Neuronal stem cell (in vitro differentiated cells): ENCODE results near the gene FHIT.

ENCODE experiments used
- DNase-seq: peaks from one replicate; pipeline ENCODE4 v3.0.0-alpha.2; 2013; ENCODE audit warnings: low spot score
- H2AFZ ChIP-seq: one replicate; pipeline ENCODE4 v1.6.1; 2013; ENCODE audit warnings: mild to moderate bottlenecking, low read length, inconsistent platforms
- H2AK5ac ChIP-seq: 2 replicates; pipeline ENCODE4 v1.6.1; 2013; ENCODE audit warnings: low read depth, mild to moderate bottlenecking, inconsistent platforms, low read length, moderate library complexity, mixed read lengths
- H2BK120ac ChIP-seq: 2 replicates; pipeline ENCODE4 v1.6.1; 2013; ENCODE audit warnings: low read depth, mild to moderate bottlenecking, inconsistent platforms, low read length, moderate library complexity, mixed read lengths
- H2BK12ac ChIP-seq: one replicate; pipeline ENCODE4 v1.6.1; 2013; ENCODE audit warnings: low read length, inconsistent platforms
- H2BK15ac ChIP-seq: 2 replicates; pipeline ENCODE4 v1.6.1; 2013; ENCODE audit warnings: mild to moderate bottlenecking, low read length, inconsistent platforms, mixed read lengths
- H2BK5ac ChIP-seq: one replicate; pipeline ENCODE4 v1.6.1; 2013; ENCODE audit warnings: inconsistent platforms, mild to moderate bottlenecking, low read length, moderate library complexity
- H3K14ac ChIP-seq: one replicate; pipeline ENCODE4 v1.6.1; 2013; ENCODE audit warnings: low read length, inconsistent platforms
- H3K18ac ChIP-seq: 2 replicates; pipeline ENCODE4 v1.6.1; 2013; ENCODE audit warnings: low read length, inconsistent platforms
- H3K23ac ChIP-seq: 2 replicates; pipeline ENCODE4 v1.6.1; 2013; ENCODE audit warnings: low read depth, mild to moderate bottlenecking, mixed read lengths, low read length, inconsistent platforms; ENCODE audit not compliant: poor library complexity
- H3K27ac ChIP-seq: replicated peaks from 3 replicates; pipeline ENCODE4 v1.5.1; 2013; ENCODE audit warnings: low read length, inconsistent platforms
- H3K27me3 ChIP-seq, 3 experiments: 2 replicates each; pipeline ENCODE4 v1.6.1; 2013; ENCODE audit warnings: low read length in 3 of 3, mild to moderate bottlenecking in 2 of 3, inconsistent platforms in 1 of 3, low read depth in 1 of 3, mixed read lengths in 1 of 3, moderate library complexity in 1 of 3; ENCODE audit not compliant: control insufficient read depth in 3 of 3, insufficient read depth in 3 of 3
- H3K36me3 ChIP-seq, 2 donors: replicated peaks in 1 of 2; 2 replicates each; pipeline ENCODE4 v1.6.1; 2013; ENCODE audit warnings: low read length in 2 of 2; ENCODE audit not compliant: control insufficient read depth in 2 of 2, insufficient read depth in 2 of 2
- H3K4ac ChIP-seq: 2 replicates; pipeline ENCODE4 v1.6.1; 2013; ENCODE audit warnings: inconsistent platforms, mild to moderate bottlenecking, low read length, moderate library complexity
- H3K4me1 ChIP-seq, 2 donors: 1 replicate in 1 of 2; 2 replicates in 1 of 2; pipeline ENCODE4 v1.6.1; 2013; ENCODE audit warnings: low read length in 2 of 2, low read depth in 1 of 2; ENCODE audit not compliant: control insufficient read depth in 2 of 2, insufficient read depth in 1 of 2
- H3K4me2 ChIP-seq: one replicate; pipeline ENCODE4 v1.6.1; 2013; ENCODE audit warnings: mild to moderate bottlenecking, low read length, inconsistent platforms; ENCODE audit not compliant: insufficient read depth, poor library complexity, severe bottlenecking
- H3K4me3 ChIP-seq, 2 donors: 2 replicates each; pipeline ENCODE4 v1.5.1; 2013; ENCODE audit warnings: low read length in 2 of 2, mild to moderate bottlenecking in 2 of 2, inconsistent platforms in 1 of 2, moderate library complexity in 1 of 2
- H3K79me1 ChIP-seq: one replicate; pipeline ENCODE4 v1.6.1; 2013; ENCODE audit warnings: low read depth, mild to moderate bottlenecking, inconsistent platforms, low read length, moderate library complexity
- H3K9ac ChIP-seq: one replicate; pipeline ENCODE4 v1.6.1; 2013; ENCODE audit warnings: mild to moderate bottlenecking, low read depth, low read length, inconsistent platforms; ENCODE audit not compliant: poor library complexity
- H3K9me3 ChIP-seq, 2 donors: replicated peaks in 1 of 2; 2 replicates each; pipeline versions ENCODE3 to v1.6.1; 2013; ENCODE audit warnings: low read length in 2 of 2, mild to moderate bottlenecking in 2 of 2, inconsistent platforms in 1 of 2, low read depth in 1 of 2, mixed read lengths in 1 of 2, moderate library complexity in 1 of 2; ENCODE audit not compliant: control insufficient read depth in 2 of 2, insufficient read depth in 1 of 2
- H4K8ac ChIP-seq: one replicate; pipeline ENCODE4 v1.6.1; 2013; ENCODE audit warnings: low read depth, mild to moderate bottlenecking, inconsistent platforms, low read length, moderate library complexity
- H4K91ac ChIP-seq: one replicate; pipeline ENCODE4 v1.6.1; 2013; ENCODE audit warnings: low read length, low read depth, mild to moderate bottlenecking, inconsistent platforms; ENCODE audit not compliant: poor library complexity
- WGBS, 2 donors: extraction: QIAGEN DNeasy Blood & Tissue Kit; methylation state at CpG; one replicate each; pipeline ENCODE4 v1.1.7; 2013; ENCODE audit warnings: missing lambda C conversion rate in 2 of 2, mixed read lengths in 1 of 2; ENCODE audit not compliant: insufficient read length in 2 of 2, insufficient replicate concordance in 1 of 2; ENCODE audit errors: extremely low coverage in 2 of 2; 5-methylcytosine and 5-hydroxymethylcytosine counted together

Gene FHIT

GRCh38 chr3:60629816-60630215 is 621.4 kb downstream of the FHIT start:
- WGBS, 2 donors = no CpG with 5 or more reads among the region's 2 CpGs
- no peak overlapping the region for H3K9ac ChIP-seq
- H3K79me1 ChIP-seq = no peaks in the 10 kb centered on the region
- H3K4ac ChIP-seq = no peak overlapping the region
- H3K27me3 ChIP-seq = no peaks in the 10 kb centered on the region
- no peak overlapping the region for H4K91ac ChIP-seq
- H2AK5ac ChIP-seq = no peak overlapping the region
- H3K4me1 ChIP-seq = peaks cover 7 to 8% of the 10 kb centered on the region in 2 donors
- H3K27ac ChIP-seq = no peak overlapping the region
- H2BK12ac ChIP-seq = no peak overlapping the region
- no peaks in the 10 kb centered on the region for H3K36me3 ChIP-seq
- H3K4me2 ChIP-seq = no peak overlapping the region
- no peak overlapping the region for H3K18ac ChIP-seq
- H3K14ac ChIP-seq = no peak overlapping the region
- no peak overlapping the region for H2BK120ac ChIP-seq
- H3K23ac ChIP-seq = no peak overlapping the region
- no peak overlapping the region for H2AFZ ChIP-seq
- H2BK5ac ChIP-seq = no peak overlapping the region
- no peak for DNase-seq
- no peak overlapping the region for H3K4me3 ChIP-seq
- H4K8ac ChIP-seq = no peak overlapping the region
- H3K9me3 ChIP-seq = no peaks in the 10 kb centered on the region
- no peak overlapping the region for H2BK15ac ChIP-seq

DNA sequence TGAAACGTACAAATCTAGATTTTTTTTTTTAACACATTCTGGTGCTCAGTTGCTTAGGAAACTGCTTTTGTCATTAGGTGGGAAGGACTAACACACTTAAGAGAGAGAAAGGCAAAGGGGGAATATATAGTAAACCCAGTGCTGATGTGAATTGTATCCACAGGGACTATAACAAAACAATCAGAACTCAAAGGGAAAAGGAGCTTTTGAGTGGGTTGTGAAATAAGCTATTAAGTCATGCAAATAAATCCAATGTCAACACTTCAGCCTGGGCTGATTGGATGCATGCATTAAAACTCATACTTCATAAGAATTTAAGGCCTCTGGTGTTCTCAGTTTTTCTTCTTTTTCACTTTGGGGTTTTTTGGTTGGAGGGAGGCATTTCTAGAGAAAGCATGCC is 628.9 kb downstream of the FHIT start:
- no peak overlapping the region for H3K27ac ChIP-seq
- H2BK12ac ChIP-seq = no peak overlapping the region
- H2AK5ac ChIP-seq = no peak overlapping the region
- DNase-seq = no peak
- H3K9me3 ChIP-seq = peaks cover 0 to 6% of the 10 kb centered on the region in 2 donors
- no peak overlapping the region for H4K91ac ChIP-seq
- H2BK120ac ChIP-seq = no peak overlapping the region
- no CpG with 5 or more reads among the region's 1 CpG for WGBS, 2 donors
- H3K18ac ChIP-seq = no peak overlapping the region
- H2BK5ac ChIP-seq = no peak overlapping the region
- no peak overlapping the region for H3K9ac ChIP-seq
- no peak overlapping the region for H3K4ac ChIP-seq
- H3K27me3 ChIP-seq = no peaks in the 10 kb centered on the region
- H3K4me1 ChIP-seq = peaks cover 0 to 2% of the 10 kb centered on the region in 2 donors
- H3K4me2 ChIP-seq = no peak overlapping the region
- no peak overlapping the region for H2AFZ ChIP-seq
- no peak overlapping the region for H2BK15ac ChIP-seq
- no peaks in the 10 kb centered on the region for H3K36me3 ChIP-seq
- H4K8ac ChIP-seq = no peak overlapping the region
- no peak overlapping the region for H3K23ac ChIP-seq
- no peak overlapping the region for H3K14ac ChIP-seq
- no peaks in the 10 kb centered on the region for H3K79me1 ChIP-seq
- no peak overlapping the region for H3K4me3 ChIP-seq

- H3K36me3 ChIP-seq = no peaks in the 10 kb centered on the region
- H2BK5ac ChIP-seq = no peak overlapping the region
- no peak overlapping the region for H3K4ac ChIP-seq
- peaks cover 2 to 6% of the 10 kb centered on the region in 2 donors for H3K9me3 ChIP-seq
- H3K4me2 ChIP-seq = no peak overlapping the region
- H2BK12ac ChIP-seq = no peak overlapping the region
- H2BK15ac ChIP-seq = no peak overlapping the region
- no peak overlapping the region for H4K91ac ChIP-seq
- no peak overlapping the region for H2AK5ac ChIP-seq
- no peak overlapping the region for H3K27ac ChIP-seq
- no peaks in the 10 kb centered on the region for H3K27me3 ChIP-seq
- no peaks in the 10 kb centered on the region for H3K79me1 ChIP-seq
- no CpG with 5 or more reads among the region's 2 CpGs for WGBS, 2 donors
- H3K23ac ChIP-seq = no peak overlapping the region
- no peak overlapping the region for H3K18ac ChIP-seq
- H3K14ac ChIP-seq = no peak overlapping the region
- no peak overlapping the region for H3K4me3 ChIP-seq
- H2AFZ ChIP-seq = no peak overlapping the region
- no peak overlapping the region for H2BK120ac ChIP-seq
- H3K4me1 ChIP-seq = no peaks in the 10 kb centered on the region
- H3K9ac ChIP-seq = no peak overlapping the region
- no peak for DNase-seq
- H4K8ac ChIP-seq = no peak overlapping the region
Measured at GRCh38 chr3:60617188-60617587, 634.1 kb downstream of the FHIT start.

- Histone ChIP-seq H2BK5ac (no peak overlapping the region), H4K8ac (no peak overlapping the region)
- DNase-seq = no peak
Measured at GRCh38 chr3:60613769-60614303, 637.4 kb downstream of the FHIT start.

More at GRCh38 chr3:60613769-60614303, 637.4 kb downstream of the FHIT start:
- Histone ChIP-seq H3K18ac (no peak overlapping the region), H4K91ac (no peak overlapping the region), H2BK12ac (no peak overlapping the region), H3K27me3 (no peaks in the 10 kb centered on the region), H3K36me3 (no peaks in the 10 kb centered on the region), H2AFZ (no peak overlapping the region), H3K79me1 (no peaks in the 10 kb centered on the region), H3K27ac (no peak overlapping the region), H3K4me2 (no peak overlapping the region), H3K9me3 (peaks cover 2 to 6% of the 10 kb centered on the region in 2 donors), H3K9ac (no peak overlapping the region), H2BK15ac (no peak overlapping the region), H2AK5ac (no peak overlapping the region), H2BK120ac (no peak overlapping the region), H3K4me3 (no peak overlapping the region), H3K4me1 (no peaks in the 10 kb centered on the region), H3K4ac (no peak overlapping the region), H3K14ac (no peak overlapping the region), H3K23ac (no peak overlapping the region)
- WGBS, 2 donors = no CpG with 5 or more reads among the region's 1 CpG
